Upper lobe of right lung (tissue), 1 donor: ENCODE results near the gene NCKAP5. TPM values are rescaled to one million over a fixed set of nuclear protein-coding genes. Genes with fewer than 3 reads are reported as not detected.

Experiments used
- ATAC-seq: fragments of 200-7000 bp; cut with Tn5 transposase; one replicate; pipeline ENCODE4 v1.9.1; 2020; ENCODE audit warnings: mild to moderate bottlenecking, moderate library complexity
- DNase-seq: peaks from one replicate; pipeline ENCODE4 v3.0.0-alpha.2; 2020
- H3K27ac ChIP-seq: fragments of 200-600 bp; one replicate; pipeline ENCODE4 v1.8.0; 2022
- H3K27me3 ChIP-seq: fragments of 200-600 bp; one replicate; pipeline ENCODE4 v1.8.0; 2022; ENCODE audit warnings: mild to moderate bottlenecking
- H3K36me3 ChIP-seq: fragments of 200-600 bp; one replicate; pipeline ENCODE4 v1.8.0; 2022
- H3K4me1 ChIP-seq: fragments of 200-600 bp; one replicate; pipeline ENCODE4 v1.8.0; 2022
- H3K4me3 ChIP-seq: fragments of 200-600 bp; one replicate; pipeline ENCODE4 v1.8.0; 2022; ENCODE audit warnings: mild to moderate bottlenecking
- H3K9me3 ChIP-seq: fragments of 200-600 bp; one replicate; pipeline ENCODE4 v1.8.0; 2022
- intact Hi-C: fragments of 100-400 bp; cut with DNase I; formaldehyde crosslinking; loops from one replicate; pipeline ENCODE4 v1.11.0; 2022
- total RNA-seq: library from RNA; stranded (reverse); fragmentation: NEBNext Ultra II Directional; extraction: Animal tissue kit (Norgen Biotek cat#: 25700); gene quantifications from one replicate; pipeline ENCODE4 v1.2.1, GENCODE V29; 2021
- TF ChIP-seq, protein P1 (sequence below): fragments of 200-600 bp; IDR thresholded peaks from one replicate; pipeline ENCODE4 v1.8.0; 2022; ENCODE audit warnings: antibody characterized with exemption
- donor health status: DM: no; HTN: yes; CAD: no; lungs with severe emphysema.

Gene NCKAP5
- total RNA-seq, 1 donor from 2014 or later: 40.8 TPM

DNA sequence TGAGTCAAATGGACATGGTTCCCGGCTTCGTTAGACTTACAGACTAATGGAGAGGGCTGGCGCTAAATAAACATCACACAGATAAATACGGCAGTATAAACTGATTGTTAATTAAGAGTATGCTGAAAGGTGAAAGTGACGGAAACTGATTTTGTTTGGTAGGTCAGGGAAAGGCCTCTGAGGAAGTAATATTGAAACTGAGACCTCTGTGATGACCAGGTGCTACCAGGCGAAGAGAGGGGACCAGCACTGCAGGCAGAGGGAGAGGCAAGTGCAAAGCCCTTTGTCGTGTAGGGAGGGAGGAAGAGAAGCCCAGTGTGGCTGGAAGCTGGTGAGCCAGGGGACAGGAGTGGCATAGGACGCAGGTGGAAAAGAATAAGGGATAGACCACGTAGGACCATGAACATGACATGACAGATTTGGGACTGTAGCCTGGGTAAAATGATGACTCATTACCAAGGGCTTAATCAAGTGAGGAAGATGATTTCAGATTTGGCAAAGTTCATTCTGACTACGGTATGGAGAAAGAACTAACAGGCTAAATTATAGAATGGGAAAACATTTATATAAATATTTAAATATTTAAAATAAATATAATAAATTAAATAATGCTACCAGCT lies 433.1 kb downstream of the NCKAP5 start:
- ATAC-seq (no peak), DNase-seq (no peak)
- Histone ChIP-seq H3K9me3 (no peaks in the 10 kb centered on the region), H3K27ac (no peak overlapping the region), H3K27me3 (no peaks in the 10 kb centered on the region), H3K36me3 (no peaks in the 10 kb centered on the region), H3K4me3 (no peak overlapping the region), H3K4me1 (no peaks in the 10 kb centered on the region)
- TF ChIP-seq, protein P1, sequence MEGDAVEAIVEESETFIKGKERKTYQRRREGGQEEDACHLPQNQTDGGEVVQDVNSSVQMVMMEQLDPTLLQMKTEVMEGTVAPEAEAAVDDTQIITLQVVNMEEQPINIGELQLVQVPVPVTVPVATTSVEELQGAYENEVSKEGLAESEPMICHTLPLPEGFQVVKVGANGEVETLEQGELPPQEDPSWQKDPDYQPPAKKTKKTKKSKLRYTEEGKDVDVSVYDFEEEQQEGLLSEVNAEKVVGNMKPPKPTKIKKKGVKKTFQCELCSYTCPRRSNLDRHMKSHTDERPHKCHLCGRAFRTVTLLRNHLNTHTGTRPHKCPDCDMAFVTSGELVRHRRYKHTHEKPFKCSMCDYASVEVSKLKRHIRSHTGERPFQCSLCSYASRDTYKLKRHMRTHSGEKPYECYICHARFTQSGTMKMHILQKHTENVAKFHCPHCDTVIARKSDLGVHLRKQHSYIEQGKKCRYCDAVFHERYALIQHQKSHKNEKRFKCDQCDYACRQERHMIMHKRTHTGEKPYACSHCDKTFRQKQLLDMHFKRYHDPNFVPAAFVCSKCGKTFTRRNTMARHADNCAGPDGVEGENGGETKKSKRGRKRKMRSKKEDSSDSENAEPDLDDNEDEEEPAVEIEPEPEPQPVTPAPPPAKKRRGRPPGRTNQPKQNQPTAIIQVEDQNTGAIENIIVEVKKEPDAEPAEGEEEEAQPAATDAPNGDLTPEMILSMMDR: no peak
- intact Hi-C loops: no loop called here

DNA sequence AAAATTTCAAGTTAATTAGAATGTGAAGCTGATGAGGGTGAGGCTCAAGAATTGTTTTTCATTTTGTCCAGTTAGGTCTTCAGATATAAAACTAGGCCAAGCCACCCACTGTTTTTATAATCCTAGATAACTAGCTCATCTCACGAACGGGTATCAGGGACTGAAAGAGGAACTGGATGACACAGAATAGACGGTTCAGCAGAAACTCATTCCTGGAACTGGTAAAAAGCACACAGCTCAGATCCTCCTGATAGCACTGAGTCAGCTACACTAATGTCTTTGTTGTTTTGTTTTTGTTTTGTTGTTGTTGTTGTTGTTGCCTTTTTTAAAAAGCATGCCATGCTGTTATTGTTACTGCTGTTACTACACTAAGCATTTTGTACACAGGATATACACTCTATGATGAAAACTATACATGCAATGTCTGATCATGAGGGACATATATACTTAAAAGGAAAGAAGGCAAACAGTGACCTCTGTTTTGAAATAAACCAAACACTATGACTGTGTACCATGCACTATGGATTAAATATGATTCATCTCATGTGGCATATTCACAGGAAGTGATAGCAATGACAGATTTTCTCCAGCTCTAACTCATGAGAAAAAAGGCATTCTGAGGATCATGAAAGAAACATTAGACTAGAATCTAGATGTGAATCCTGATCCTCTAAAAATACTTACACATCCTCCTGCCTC lies 437.6 kb downstream of the NCKAP5 start:
- TF ChIP-seq, protein P1: no peak
- intact Hi-C loops: no loop called here
- H3K9me3 ChIP-seq: no peaks in the 10 kb centered on the region
- no peak overlapping the region for H3K4me3 ChIP-seq
- no peaks in the 10 kb centered on the region for H3K36me3 ChIP-seq
- no peak for ATAC-seq
- no peaks in the 10 kb centered on the region for H3K27me3 ChIP-seq
- no peaks in the 10 kb centered on the region for H3K4me1 ChIP-seq
- no peak overlapping the region for H3K27ac ChIP-seq
- DNase-seq: no peak

DNA sequence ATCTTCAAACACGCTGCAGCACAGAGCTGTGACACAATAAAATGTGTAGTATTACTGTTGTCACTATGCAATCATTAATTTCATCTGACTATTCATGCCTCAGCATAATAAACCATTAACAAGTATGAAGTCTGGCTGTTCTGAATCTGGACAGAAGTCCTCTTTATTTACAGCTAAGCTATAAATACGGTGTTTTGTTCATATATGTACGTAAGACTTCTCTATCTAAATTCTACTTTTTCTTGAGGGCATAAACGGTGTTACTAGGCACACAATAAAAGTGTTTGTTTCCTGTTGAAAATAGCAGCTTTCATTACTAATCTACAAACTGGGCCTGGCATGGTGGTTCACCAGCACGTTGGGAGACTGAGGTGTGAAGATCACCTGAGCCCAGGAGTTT lies 443.8 kb downstream of the NCKAP5 start:
- ATAC-seq (no peak), DNase-seq (no peak)
- intact Hi-C loops: no loop called here
- TF ChIP-seq, protein P1: no peak
- no peak overlapping the region for H3K27ac ChIP-seq
- H3K36me3 ChIP-seq: no peaks in the 10 kb centered on the region
- no peaks in the 10 kb centered on the region for H3K4me1 ChIP-seq
- H3K4me3 ChIP-seq: no peak overlapping the region
- H3K27me3 ChIP-seq: no peaks in the 10 kb centered on the region
- H3K9me3 ChIP-seq: no peaks in the 10 kb centered on the region

DNA sequence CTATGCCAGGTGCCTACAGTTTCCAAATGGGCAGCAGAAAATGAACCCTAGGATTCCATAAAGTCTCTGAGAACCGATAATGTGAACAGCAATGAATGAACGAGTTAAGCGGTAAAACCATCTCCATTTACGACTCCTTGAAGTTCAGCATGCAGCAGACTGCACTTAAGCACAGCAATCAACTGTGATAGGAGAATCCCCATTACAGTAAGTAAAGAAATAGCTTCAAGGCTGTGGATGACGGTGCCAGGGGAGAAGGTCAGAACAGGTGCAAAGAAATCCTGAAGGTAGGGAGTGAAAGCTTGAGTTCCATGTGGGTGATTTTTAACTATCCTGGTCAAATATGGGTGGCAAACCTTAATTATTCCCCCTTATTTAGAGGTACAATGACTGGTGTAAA lies 444.4 kb downstream of the NCKAP5 start:
- TF ChIP-seq, protein P1: no peak
- DNase-seq: no peak
- intact Hi-C loops: no loop called here
- Histone ChIP-seq H3K27me3 (no peaks in the 10 kb centered on the region), H3K36me3 (no peaks in the 10 kb centered on the region), H3K4me1 (no peaks in the 10 kb centered on the region), H3K4me3 (no peak overlapping the region), H3K27ac (no peak overlapping the region), H3K9me3 (no peaks in the 10 kb centered on the region)
- no peak for ATAC-seq

DNA sequence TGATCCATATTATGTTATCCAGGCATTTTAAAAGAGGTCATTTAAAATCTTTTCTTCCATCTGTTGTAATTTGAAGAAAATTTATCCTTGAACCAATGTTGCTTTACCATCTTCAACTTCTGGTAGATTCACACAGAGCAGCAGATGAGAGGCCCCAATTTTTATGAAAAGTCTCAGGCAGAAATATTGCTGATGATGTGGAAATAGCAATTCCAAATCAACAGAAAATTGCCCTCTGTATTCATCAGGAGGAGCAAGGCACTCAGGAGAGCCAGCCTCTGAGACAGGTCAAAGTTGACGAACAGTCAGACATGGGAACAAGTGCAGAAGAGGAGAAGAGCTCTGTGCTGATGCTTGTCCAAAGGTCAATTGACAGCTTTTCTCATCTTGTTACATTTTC lies 444.9 kb downstream of the NCKAP5 start:
- Histone ChIP-seq H3K27ac (no peak overlapping the region), H3K36me3 (no peaks in the 10 kb centered on the region), H3K27me3 (no peaks in the 10 kb centered on the region), H3K4me3 (no peak overlapping the region), H3K9me3 (no peaks in the 10 kb centered on the region), H3K4me1 (no peaks in the 10 kb centered on the region)
- no peak for DNase-seq
- TF ChIP-seq, protein P1: no peak
- intact Hi-C loops: no loop called here
- ATAC-seq: no peak
